Breast epithelium (tissue), 4 donors: Measurements from ENCODE around the gene TLCD1. TPM values are rescaled to one million over a fixed set of nuclear protein-coding genes. Genes with fewer than 3 reads are reported as not detected.

Experiments
- DNase-seq, 2 donors: peaks; one replicate each; pipeline ENCODE4 v3.0.0-alpha.2; 2019; ENCODE audit warnings: low spot score in 2 of 2
- H3K27ac ChIP-seq, 2 donors: fragments of 200-600 bp; sonication (generic) in 1 of 2; one replicate each; pipeline ENCODE4 v1.5.1; 2016 to 2019; ENCODE audit warnings: mild to moderate bottlenecking in 1 of 2
- H3K27me3 ChIP-seq, 2 donors: fragments of 200-600 bp; sonication (generic) in 1 of 2; one replicate each; pipeline versions ENCODE4 v1.5.1 to v1.6.0; 2017 to 2019; ENCODE audit warnings: control low read depth in 1 of 2, mild to moderate bottlenecking in 1 of 2
- H3K36me3 ChIP-seq: fragments of 200-600 bp; one replicate; pipeline ENCODE4 v1.5.1; 2019
- H3K4me1 ChIP-seq, 2 donors: fragments of 200-600 bp; sonication (generic); one replicate each; pipeline ENCODE4 v1.5.1; 2016 to 2019; ENCODE audit warnings: control low read depth in 1 of 2
- H3K4me3 ChIP-seq, 3 donors: fragments of 200-600 bp; sonication (generic); 1 replicate in 2 of 3; 2 replicates in 1 of 3; pipeline ENCODE4 v1.5.1; 2016 to 2019; ENCODE audit warnings: mild to moderate bottlenecking in 3 of 3, moderate library complexity in 2 of 3
- H3K9me3 ChIP-seq, 2 donors: fragments of 200-600 bp; sonication (generic) in 1 of 2; one replicate each; pipeline ENCODE4 v1.5.1; 2016 to 2019; ENCODE audit warnings: control low read depth in 1 of 2
- CTCF ChIP-seq, 3 donors: fragments of 450-650 bp; IDR thresholded peaks; one replicate each; pipeline ENCODE4 v1.5.1; 2016 to 2017; ENCODE audit warnings: antibody characterized with exemption in 3 of 3, mild to moderate bottlenecking in 3 of 3, moderate library complexity in 3 of 3
- POLR2A ChIP-seq: fragments of 450-650 bp; IDR thresholded peaks from one replicate; pipeline ENCODE4 v1.6.1; 2016; ENCODE audit warnings: antibody characterized with exemption, mild to moderate bottlenecking, moderate library complexity
- POLR2AphosphoS5 ChIP-seq, 3 donors: sonication (generic); formaldehyde crosslinking; IDR thresholded peaks; one replicate each; pipeline ENCODE4 v1.6.1; 2017; ENCODE audit warnings: antibody characterized with exemption in 3 of 3
- intact Hi-C: fragments of 100-400 bp; cut with DNase I; formaldehyde crosslinking; loops from one replicate; pipeline ENCODE4 v1.15.1; 2023; ENCODE audit warnings: low total_unique reads
- total RNA-seq, 3 donors: library from RNA; depleted of rRNA; stranded (reverse); fragments of >200 nt; gene quantifications; one replicate each; pipeline ENCODE4 v1.1.0, GENCODE V29; 2016

The TLCD1 gene
- total RNA-seq, 3 donors from 2014 or later, result 2.4 to 8.3 (median 3.9) TPM

- H3K36me3 ChIP-seq, result peaks cover 6% of the 10 kb centered on the region
- no peaks in the 10 kb centered on the region for H3K4me1 ChIP-seq
- intact Hi-C loops, result no loop called here
- no peaks in the 10 kb centered on the region for H3K9me3 ChIP-seq
- TF ChIP-seq POLR2A, result no peak
- TF ChIP-seq POLR2AphosphoS5 (IDR thresholded peaks at IDR 0.05), result no peak
- TF ChIP-seq CTCF (IDR thresholded peaks at IDR 0.05), result no peak
- H3K4me3 ChIP-seq, result no peak overlapping the region
- no peak for DNase-seq
- no peak overlapping the region for H3K27ac ChIP-seq
- no peaks in the 10 kb centered on the region for H3K27me3 ChIP-seq
Measured at GRCh38 chr17:28706471-28707338, 19.3 kb downstream of the TLCD1 start.

GRCh38 chr17:28705728-28706334 is 20.2 kb downstream of the TLCD1 start:
- Histone ChIP-seq H3K27ac (no peak overlapping the region), H3K4me3 (no peak overlapping the region), H3K4me1 (no peaks in the 10 kb centered on the region), H3K27me3 (no peaks in the 10 kb centered on the region), H3K36me3 (peaks cover 6% of the 10 kb centered on the region), H3K9me3 (no peaks in the 10 kb centered on the region)
- TF ChIP-seq POLR2AphosphoS5 (IDR thresholded peaks at IDR 0.05), result no peak
- no peak for DNase-seq
- intact Hi-C loops, result no loop called here

GRCh38 chr17:28705074-28705659 is 20.9 kb downstream of the TLCD1 start:
- no peak for DNase-seq
- TF ChIP-seq CTCF (IDR thresholded peaks at IDR 0.05), result no peak
- TF ChIP-seq POLR2AphosphoS5 (IDR thresholded peaks at IDR 0.05), result no peak
- no peak for TF ChIP-seq POLR2A
- intact Hi-C loops, result no loop called here
- H3K27ac ChIP-seq, result no peak overlapping the region
- no peaks in the 10 kb centered on the region for H3K9me3 ChIP-seq
- peaks cover 6% of the 10 kb centered on the region for H3K36me3 ChIP-seq
- H3K4me1 ChIP-seq, result no peaks in the 10 kb centered on the region
- H3K4me3 ChIP-seq, result no peak overlapping the region
- H3K27me3 ChIP-seq, result no peaks in the 10 kb centered on the region

- Histone ChIP-seq H3K9me3 (no peaks in the 10 kb centered on the region), H3K27ac (no peak overlapping the region), H3K4me1 (no peaks in the 10 kb centered on the region), H3K36me3 (peaks cover 6% of the 10 kb centered on the region), H3K27me3 (no peaks in the 10 kb centered on the region), H3K4me3 (no peak overlapping the region)
- intact Hi-C loops, result no loop called here
- TF ChIP-seq CTCF (IDR thresholded peaks at IDR 0.05), result no peak
- TF ChIP-seq POLR2AphosphoS5 (IDR thresholded peaks at IDR 0.05), result no peak
- no peak for DNase-seq
Measured at GRCh38 chr17:28704219-28704858, 21.7 kb downstream of the TLCD1 start.

- no peak for TF ChIP-seq POLR2A
- no peak for TF ChIP-seq CTCF (IDR thresholded peaks at IDR 0.05)
- no peak for TF ChIP-seq POLR2AphosphoS5 (IDR thresholded peaks at IDR 0.05)
- H3K27me3 ChIP-seq, result no peaks in the 10 kb centered on the region
- intact Hi-C loops, result no loop called here
- H3K36me3 ChIP-seq, result peaks cover 7% of the 10 kb centered on the region
- H3K4me1 ChIP-seq, result no peaks in the 10 kb centered on the region
- DNase-seq, result no peak
- no peak overlapping the region for H3K27ac ChIP-seq
- H3K9me3 ChIP-seq, result no peaks in the 10 kb centered on the region
- H3K4me3 ChIP-seq, result no peak overlapping the region
Measured at GRCh38 chr17:28703552-28704218, 22.3 kb downstream of the TLCD1 start.
